Measurements from ENCODE around the gene CATSPERD.
"Not testable (repeated sequence)": the region's sequence is repeated elsewhere in the genome, so short reads cannot be mapped to it uniquely, and the experiment has no call there.

The CATSPERD gene

DNA sequence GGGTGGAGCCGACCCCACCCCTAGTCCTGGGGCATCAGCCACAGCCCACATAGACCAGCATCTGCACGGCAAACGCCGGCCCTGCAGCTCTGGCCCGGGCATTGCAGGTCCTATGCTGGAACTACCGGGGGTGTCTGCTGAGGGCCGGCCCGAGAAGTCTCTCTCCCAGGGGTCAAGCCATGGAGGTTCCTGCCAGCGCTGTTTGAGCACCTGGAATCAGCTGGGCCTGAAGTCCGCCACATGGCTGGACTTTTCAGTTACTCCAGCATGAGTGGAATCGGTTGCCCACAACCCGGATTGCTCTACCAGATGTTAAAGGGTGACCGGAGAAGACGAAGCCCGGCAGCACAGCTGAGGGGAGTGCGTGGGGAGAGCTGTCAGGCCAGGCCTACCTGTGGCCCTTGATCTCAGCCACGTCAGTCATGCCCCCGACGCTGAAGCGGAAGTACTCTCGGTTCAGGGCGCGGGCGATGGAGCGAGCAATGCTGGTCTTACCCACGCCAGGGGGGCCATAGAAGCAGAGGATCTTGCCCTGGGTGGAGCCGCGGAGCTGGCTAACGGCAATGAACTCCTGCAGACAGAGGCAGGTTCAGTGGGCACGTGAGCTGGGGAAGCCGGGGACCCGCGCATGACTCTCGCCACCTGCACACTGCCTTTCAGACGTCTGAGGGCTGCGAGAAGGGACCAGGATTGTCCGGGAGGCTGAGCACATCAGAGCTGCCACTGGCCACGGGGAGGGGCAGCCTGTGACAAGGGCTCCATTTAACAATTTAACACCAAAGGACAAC is 21.6 kb upstream of the CATSPERD start:
- DNase-seq, result no peak

DNA sequence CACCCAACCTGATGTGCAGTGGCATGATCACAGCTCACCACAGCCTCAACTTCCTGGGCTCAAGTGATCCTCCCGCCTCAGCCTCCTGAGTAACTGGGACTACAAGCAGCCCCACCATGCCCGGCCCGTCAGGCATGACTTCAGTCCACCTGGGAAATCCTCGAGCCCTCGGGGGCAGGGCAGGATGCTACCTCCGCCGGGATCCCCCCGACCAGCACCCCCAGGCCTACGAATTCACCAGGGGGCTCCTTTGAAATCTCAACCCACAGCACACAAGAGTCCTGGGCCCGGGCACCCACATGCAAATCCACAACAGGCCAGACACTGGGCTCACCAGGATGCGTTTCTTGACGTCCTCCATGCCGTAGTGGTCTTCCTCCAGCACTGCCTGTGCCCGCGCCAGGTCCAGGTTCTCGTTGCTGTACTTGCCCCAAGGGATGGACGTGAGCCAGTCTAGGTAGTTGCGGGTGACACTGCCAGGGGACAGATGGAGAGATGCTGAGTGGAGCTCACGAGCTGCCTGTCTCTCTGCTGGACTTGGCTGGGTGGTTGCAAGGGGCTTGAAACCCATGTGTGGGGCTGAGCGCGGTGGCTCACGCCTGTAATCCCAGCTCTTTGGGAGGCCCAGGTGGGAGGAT is 19.9 kb upstream of the CATSPERD start:
- DNase-seq, result no peak

DNA sequence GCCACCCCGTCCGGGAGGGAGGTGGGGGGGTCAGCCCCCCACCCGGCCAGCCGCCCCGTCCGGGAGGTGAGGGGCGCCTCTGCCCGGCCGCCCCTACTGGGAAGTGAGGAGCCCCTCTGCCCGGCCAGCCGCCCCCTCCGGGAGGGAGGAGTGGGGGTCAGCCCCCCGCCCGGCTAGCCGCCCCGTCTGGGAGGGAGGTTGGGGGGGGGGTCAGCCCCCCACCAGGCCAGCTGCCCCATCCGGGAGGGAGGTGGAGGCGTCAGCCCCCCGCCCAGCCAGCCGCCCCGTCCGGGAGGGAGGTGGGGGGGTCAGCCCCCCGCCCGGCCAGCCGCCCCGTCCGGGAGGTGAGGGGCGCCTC is 18.4 kb upstream of the CATSPERD start:
- not testable (repeated sequence) for DNase-seq

DNA sequence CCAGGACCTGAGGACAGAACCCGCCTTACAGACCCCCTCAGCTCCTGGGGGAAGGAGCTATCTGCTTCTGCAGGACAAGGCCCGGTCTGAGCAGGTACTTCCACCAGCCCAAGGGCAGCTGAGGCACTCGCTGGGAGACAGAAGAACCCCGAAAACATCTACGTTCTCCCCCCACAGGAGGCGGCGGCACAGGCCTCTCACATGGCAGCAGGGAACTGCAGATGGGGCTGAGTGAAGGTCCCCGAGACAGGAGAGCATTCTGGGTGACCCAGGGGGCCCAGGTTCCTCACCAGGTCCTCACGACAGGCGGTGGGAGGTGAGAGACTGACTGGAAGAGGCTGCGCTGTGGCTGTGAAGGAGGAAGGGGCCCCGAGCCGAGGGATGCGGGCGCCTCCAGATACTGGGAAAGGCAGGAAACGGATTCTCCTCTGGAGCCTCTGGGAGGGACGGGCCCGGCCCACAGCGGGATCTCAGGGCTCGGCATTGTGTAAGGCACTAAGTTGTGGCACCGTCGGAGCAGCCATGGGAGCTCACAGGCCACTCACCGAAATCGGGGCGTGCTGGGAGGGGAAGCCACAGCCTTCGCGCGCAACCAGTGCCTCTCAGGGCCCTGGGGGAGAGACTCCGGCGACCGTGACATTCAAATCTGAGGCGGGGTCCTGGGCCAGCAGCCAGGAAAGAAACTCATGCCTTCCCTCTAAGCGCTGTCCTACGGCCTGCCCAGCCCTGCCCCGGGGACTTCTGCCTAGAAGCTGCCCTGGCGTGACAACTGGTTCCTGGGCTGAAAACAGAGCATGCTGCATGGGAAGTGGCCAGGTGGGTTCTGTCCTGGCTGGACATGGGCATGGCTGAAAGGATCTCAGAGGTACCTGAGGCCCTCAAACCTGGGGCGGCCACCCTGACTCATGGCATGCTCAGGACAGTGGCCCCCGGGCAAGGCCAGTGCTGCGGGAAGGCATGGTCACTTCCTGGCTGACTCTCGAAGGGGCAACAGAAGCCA is 16.3 kb upstream of the CATSPERD start:
- DNase-seq, result no peak

DNA sequence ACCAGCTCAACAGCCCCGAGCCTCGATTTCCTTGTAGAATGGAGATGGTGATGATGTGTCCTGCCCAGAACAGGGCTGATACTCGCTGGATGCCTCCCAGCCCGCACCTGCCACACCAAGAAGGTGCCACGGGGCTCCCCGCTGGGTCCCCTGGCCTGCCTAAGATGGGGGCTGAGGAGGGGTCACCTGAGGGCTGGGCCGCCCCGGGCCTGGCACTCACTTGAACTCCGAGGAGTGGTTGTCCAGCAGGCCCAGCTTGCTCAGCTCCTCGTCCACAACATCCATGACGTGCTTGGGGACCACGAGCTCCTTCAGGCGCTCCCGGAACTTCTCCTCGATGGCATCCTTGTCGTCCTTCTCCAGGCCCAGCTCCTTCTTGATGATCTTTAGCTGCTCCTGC is 14.9 kb upstream of the CATSPERD start:
- no peak for DNase-seq

DNA sequence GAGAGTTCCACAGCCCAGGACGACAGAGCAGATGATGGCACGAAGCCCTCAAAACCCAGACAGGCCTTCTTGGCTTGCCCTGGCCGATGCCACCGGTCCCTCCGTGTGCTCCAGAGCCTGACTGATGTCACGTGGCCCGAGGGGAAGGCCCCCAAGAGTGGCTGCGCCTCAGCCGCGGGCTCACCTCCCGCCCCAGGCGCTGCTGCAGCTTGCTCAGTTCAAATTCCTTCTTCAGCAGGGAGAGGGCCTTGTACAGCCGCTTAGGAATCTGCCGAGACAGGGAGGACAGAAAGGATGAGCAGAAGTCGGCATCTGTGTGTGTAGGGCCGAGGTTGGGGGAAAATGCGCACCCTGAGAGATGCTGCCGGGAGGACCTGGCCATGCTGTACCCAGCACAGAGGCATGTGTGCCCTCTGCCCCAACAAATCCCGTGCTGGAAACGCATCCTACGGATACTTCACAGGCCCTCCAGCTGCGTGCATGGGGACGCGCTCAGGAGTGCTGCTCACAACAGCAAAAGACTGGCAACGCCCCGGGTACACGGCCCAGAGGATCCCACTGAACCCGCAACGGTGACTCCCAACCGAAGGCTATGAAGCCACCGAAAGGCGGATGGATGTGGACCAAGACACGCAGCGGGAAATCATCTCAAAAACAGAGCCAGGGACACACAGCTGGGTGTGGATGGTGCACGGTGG is 13.4 kb upstream of the CATSPERD start:
- DNase-seq, result no peak

DNA sequence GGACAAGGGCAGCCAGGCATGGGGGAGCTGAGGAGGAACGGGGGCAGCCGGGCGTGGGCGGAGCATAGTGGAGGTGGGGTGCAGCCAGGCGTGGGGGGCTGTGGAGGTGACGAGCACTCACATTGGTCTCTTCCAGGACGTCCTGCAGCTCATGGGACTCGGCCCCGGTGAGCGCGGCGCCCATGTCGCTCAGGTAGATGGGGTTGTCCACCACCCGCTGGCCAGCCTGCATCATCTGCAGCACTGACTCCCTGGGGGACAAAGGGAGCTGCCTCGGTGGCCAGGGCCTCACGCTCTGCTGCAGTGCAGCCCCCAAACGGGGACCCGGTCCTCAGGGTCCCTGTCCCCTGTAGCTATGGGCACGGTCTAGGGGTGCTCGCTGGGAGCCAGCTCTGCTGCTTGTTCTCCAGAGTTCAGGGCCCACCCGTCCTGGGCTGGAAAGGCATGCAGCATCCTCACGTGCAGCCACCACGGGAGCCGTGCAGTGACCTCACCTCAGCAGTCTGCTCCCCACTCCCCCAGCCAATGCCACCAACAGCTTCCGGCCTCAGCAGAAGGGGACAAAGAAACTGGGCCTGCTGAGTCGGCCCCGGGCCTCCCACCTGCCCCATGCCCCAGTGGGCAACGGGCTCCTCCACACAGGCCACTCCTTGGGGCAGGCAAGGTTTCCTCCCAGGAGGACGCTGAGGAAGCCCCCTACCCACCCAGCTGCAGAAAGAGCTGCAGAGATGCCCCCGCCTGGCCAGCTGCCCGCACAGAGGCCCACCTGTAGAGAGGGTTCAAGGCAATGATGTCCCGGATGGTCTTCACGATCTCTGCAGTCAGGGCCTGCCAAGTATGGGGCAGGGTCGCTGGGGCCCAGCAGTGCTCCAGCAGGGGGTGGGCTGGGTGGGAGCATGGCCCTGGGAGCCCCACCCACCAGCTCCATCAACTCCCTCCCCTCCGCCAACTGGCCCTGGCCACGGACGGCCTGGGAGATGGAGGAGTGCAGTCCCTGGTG is 12.6 kb upstream of the CATSPERD start:
- DNase-seq, result no peak

DNA sequence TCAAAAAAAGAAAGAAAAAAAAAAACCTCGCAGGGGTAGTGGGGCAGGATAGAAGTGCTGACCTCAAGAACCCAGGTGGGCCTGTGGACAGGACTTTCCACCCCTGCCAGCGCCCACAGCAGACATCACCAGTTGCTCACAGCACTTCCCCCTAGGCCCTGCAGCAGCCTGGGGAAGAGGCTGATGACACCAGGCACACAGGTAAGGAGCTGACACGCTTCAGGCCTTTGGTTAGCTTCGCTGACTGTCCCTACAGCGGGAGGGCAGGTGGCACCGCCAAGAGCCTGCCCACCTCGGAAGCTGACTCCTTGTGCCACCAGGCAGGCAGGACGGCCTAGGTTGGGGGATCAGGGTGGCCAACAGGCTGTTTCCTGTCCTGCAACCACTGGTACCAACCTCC is 9.4 kb upstream of the CATSPERD start:
- DNase-seq, result no peak

DNA sequence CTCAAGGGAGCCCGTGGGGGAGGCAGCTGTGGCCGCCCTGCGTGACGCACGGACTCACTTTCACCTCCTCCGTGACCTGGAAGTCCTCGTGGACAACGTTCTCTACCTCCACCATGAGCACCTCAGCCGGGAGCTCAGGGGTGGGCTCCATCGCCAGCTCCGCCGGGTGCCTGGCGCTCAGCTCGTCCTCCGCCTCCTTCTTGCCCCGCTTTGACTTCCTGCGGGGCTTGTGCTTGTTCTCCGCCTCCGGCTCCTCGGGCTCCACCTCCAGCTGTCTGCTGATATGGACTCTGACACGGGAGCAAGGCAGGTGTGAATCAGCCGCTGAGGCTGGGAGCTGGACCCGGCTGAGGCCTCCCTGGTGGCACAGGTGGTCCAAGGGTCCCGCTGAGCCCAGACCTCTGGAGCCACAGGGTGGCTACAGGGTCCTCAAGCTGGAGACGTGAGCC is 8.7 kb upstream of the CATSPERD start:
- no peak for DNase-seq

DNA sequence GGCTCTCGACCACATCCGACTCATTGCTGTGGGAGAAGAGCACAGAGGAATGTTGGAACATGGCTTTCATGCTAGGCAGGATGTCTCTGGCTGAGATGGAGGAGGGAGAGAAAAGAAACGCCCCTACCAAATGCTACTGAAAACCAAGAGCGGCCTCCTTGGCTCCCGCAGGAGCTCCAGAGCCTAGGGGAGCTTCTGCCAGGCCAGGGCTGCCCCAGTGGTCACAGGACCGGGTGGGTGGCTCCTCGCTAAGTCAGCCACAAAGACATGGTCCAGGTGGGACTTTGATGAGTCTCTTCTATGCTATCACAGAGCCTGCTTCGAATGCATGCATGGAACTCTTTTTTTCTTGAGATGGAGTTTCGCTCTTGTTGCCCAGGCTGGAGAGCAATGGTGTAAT is 7.2 kb upstream of the CATSPERD start:
- DNase-seq, result no peak

DNA sequence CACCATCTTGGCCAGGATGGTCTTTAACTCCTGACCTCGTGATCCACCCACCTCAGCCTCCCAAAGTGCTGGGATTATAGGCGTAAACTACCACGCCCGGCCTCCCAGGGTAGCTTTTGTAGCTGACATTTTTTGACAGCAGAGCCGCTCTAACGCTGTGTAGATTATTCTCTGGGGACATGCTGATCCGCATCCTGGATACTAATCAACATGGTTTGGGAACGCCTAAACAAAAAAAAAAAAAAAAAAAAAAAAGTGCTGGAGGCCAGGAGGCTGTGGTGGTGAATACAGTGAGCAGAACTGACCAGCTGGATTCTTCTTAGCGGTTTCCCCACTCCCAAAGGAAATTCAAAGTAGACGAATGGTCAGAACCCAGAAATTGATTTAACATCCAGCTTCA is 5.6 kb upstream of the CATSPERD start:
- no peak for DNase-seq

DNA sequence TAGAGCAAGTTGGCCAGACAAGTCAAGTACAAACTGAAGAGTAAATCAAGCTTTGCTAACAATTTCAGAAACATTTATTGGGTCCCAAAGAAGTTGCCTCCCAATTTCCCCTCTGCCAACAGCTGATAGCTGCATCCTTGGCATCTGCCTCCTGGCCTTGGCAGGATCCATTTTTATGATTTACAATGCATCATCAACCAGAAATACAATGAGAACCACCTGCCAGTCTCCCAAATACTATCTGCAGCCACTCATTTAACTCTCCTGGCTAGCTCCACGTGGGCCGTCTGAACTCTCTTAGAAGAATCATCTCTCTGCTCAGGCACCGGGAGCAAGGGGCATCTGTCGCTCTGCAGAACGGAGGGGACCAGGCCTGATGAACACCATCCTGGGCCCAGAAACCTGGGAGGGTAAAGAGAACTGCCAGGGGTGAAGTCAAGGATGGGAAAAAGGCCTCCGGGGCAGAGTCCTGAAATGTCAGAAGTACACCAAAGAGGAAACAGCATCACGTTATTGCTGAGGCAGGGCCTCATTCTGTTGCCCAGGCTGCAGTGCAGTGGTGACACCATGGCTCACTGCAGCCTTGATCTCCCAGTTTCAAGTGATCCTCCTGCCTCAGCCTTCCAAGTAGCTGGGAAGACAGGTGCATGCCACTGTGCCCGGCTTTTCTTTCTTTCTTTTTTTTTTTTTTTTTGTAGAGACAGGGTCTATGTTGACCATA is 3.1 kb upstream of the CATSPERD start:
- no peak for DNase-seq

DNA sequence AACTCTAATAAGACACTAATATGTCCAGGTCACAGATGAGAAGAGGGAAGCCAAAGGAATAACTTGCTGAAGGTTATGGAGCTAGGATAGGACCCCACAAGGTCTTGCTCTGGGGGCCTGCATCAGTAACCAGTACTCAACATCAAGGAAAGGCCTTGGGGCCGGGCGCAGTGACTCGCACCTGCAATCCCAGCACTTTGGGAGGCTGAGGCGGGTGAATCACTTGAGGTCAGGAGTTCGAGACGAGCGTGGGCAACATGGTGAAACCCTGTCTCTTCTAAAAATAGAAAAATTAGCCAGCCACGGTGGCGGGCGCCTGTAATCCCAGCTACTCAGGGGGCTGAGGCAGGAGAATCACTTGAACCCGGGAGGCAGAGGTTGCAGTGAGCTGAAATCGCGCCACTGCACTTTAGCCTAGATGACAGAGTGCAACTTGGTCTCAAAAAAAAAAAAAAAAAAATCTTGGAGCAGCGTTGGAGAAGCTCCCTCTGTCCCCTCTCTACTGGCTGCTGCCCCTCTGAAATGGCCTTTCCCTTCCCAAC is 2.3 kb upstream of the CATSPERD start:
- no peak for DNase-seq

DNA sequence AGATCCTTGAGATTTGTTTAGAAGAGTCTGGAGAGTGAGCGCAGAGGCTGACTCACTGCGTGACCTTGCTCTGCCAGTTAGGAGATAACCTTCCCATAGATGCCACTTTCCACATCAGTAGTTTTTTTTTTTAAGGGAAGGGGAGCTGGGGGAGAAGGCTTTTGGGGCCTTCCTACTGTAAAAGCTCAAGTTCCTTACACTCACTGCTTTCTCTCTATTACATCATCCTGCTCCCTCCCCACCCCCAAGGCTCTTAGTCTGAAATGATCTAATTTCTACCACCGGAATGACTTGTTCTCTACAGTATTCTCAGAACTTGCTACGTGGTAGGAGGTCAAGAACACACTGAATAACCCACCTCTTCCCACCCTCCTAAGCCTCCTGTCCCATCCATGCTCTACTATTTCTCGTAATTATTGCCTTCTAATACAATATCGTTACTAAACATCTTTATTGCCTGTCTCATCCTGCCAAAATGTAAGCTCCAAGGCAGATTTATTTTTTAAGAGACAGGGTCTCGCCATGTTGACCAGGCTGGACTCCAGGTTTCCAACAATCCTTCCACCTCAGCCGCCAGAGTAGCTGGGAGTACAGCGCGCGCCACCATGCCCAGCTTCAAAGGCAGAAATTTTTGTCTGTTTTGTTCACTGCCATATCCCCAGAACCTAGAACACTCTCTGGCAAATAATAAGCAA is 1.7 kb upstream of the CATSPERD start:
- peak; percentile 82 for DNase-seq

DNA sequence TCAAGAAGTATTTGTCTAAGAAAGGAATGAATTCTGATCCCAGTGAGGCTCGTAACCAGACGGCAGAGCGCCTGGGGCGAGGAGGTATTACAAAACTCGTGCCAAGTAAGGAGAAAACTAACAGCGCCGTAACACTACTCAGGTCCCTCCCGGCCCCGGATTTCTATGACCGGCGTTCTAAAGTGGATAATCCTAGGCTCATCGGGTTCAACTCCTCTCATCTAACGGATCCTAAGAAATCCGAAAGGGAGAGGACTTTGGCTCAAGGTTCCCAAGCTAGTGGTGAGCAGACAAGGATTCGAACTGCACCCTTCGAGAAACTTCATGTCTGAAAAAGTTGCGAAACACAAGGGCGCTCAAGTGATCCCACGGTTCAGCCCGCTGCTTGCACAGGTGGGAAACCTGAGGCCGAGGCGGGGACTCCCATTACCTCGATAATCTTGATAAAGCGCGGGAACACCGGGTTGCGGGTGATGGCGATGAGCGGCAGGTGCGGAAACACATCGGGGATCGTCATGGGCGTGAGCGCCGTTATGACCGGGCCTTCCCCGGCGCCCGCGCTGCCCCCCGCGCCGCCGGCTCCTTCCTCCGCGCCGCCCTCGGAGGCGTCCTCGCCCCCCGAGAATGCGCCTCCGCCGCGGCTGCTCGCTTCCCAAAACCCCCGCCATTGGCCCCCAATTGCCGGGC is 1.0 kb upstream of the CATSPERD start:
- DNase-seq, result peak; percentile 41

DNA sequence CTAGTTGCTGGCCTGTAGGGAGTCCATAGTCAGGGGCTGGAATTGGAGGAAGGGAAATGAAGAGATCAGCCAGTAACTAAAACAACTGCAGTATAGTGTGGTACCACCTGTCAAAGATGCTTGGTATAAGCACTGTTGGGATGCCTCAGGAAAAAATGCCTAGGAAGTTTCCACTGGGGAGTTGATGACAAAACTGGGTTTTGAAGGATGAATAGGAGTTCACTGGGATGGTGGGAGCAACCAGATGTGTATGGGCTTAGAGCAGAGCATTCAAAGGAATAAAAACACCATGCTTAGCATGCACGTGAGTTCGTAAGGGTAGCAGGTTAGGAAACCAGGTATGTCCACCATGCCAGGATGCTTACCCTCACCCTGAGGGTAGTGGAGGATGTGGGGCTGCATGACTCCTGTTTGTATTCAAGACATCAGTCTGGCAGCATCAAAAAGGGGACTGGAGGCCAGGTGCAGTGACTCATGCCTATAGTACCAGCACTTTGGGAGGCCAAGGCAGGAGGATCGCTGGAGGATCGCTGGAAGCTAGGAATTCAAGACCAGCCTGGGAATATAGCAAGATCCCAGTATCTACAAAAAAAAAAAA is 7.1 kb downstream of the CATSPERD start:
- DNase-seq, result no peak

DNA sequence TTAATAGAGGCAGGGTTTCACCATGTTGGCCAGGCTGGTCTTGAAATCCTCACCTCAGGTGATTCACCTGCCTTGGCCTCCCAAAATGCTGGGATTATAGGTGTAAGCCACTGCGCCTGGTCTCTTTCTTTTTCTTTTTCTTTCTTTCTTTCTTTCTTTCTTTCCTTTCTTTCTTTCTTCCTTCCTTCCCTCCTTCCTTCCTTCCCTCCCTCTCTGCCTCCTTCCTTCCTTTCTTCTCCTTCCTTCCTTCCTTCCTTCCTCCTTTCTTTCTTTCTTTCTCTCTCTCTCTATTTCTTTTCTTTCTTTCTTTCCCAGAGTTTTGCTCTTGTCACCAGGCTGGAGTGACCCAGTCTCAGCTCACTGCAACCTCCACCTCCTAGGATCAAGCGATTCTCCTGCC is 12.7 kb downstream of the CATSPERD start:
- DNase-seq, result not testable (repeated sequence)

DNA sequence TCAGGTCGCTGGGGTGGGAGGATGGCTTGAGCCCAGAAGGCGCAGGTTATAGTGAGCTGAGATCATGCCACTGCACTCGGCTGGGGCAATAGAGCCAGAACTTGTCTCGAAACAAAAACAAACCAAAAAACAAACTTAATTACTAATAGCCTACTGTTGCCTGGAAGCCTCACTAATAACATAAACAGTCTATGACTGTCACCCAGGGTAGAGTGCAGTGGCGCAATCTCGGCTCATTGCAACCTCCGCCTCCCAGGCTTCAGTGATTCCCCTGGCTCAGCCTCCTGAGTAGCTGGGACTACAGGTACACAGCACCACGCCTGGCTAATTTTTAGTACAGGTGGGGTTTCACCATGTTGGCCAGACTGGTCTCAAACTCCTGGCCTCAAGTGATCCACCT is 18.0 kb downstream of the CATSPERD start:
- DNase-seq, result no peak

DNA sequence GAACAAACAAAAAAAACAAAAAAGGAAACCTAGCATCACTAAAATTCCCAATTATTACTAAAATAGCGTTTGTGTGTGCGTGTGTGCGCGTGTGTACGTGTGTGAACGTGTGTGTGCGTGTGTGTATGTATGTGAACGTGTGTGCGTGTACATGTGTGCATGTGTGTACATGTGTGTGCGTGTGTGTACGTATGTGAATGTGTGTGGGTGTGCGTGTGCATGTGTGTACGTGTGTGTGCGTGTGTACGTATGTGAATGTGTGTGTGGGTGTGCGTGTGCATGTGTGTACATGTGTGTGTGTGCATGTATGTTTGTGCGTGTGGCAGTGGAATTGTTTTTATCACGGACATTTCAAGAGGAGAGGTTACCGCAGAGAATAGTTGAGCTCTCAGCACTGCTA is 21.6 kb downstream of the CATSPERD start:
- DNase-seq, result no peak

Measured in hematopoietic multipotent progenitor cell treated with erythropoietin and hydrocortisone succinate and interleukin-3 and kit ligand, for 8 days (in vitro differentiated cells).